Right renal cortex interstitium (tissue), 3 donors: ENCODE data around the gene ABCC6. TPM values are rescaled to one million over a fixed set of nuclear protein-coding genes. Genes with fewer than 3 reads are reported as not detected.
"Not testable (repeated sequence)": the region's sequence is repeated elsewhere in the genome, so short reads cannot be mapped to it uniquely, and the experiment has no call there.

Source experiments
- DNase-seq, 3 donors: peaks; one replicate each; pipeline ENCODE4 v3.0.0-alpha.2; 2013; ENCODE audit warnings: low read depth in 3 of 3, low spot score in 2 of 3
- polyA plus RNA-seq, 3 donors: library from polyadenylated mRNA; unstranded; fragments of 120-200 nt; gene quantifications; one replicate each; pipeline ENCODE4 v1.2.1, GENCODE V29; 2013; ENCODE audit not compliant: insufficient read length in 3 of 3

Gene ABCC6
- polyA plus RNA-seq, 3 donors = 14.0 to 26.1 (median 15.2) TPM

GRCh38 chr16:16191493-16192167 is 31.7 kb downstream of the ABCC6 start:
- DNase-seq = no peak

GRCh38 chr16:16190966-16191365 is 32.3 kb downstream of the ABCC6 start:
- DNase-seq = not testable (repeated sequence)

- no peak for DNase-seq
Measured at GRCh38 chr16:16190546-16190945, 32.7 kb downstream of the ABCC6 start.

- DNase-seq = no peak
Measured at GRCh38 chr16:16189842-16190241, 33.5 kb downstream of the ABCC6 start.

- DNase-seq = no peak
Measured at GRCh38 chr16:16188827-16189226, 34.5 kb downstream of the ABCC6 start.

GRCh38 chr16:16186820-16187219 is 36.5 kb downstream of the ABCC6 start:
- DNase-seq = no peak

GRCh38 chr16:16185095-16185494 is 38.2 kb downstream of the ABCC6 start:
- no peak for DNase-seq

GRCh38 chr16:16184594-16184993 is 38.7 kb downstream of the ABCC6 start:
- no peak for DNase-seq

- no peak for DNase-seq
Measured at GRCh38 chr16:16183562-16183961, 39.7 kb downstream of the ABCC6 start.

GRCh38 chr16:16182918-16183317 is 40.4 kb downstream of the ABCC6 start:
- no peak for DNase-seq

- not testable (repeated sequence) for DNase-seq
Measured at GRCh38 chr16:16181748-16182147, 41.5 kb downstream of the ABCC6 start.

- no peak for DNase-seq
Measured at GRCh38 chr16:16178455-16179162, 44.7 kb downstream of the ABCC6 start.

- DNase-seq = no peak
Measured at GRCh38 chr16:16176328-16176727, 47.0 kb downstream of the ABCC6 start.

GRCh38 chr16:16175296-16175695 is 48.0 kb downstream of the ABCC6 start:
- DNase-seq = no peak

GRCh38 chr16:16172991-16173390 is 50.3 kb downstream of the ABCC6 start:
- no peak for DNase-seq

GRCh38 chr16:16171332-16171919 is 51.9 kb downstream of the ABCC6 start:
- no peak for DNase-seq

GRCh38 chr16:16169615-16170014 is 53.7 kb downstream of the ABCC6 start:
- DNase-seq = no peak

- no peak for DNase-seq
Measured at GRCh38 chr16:16168431-16168830, 54.9 kb downstream of the ABCC6 start.

- DNase-seq = no peak
Measured at GRCh38 chr16:16167927-16168326, 55.4 kb downstream of the ABCC6 start.

- DNase-seq = no peak
Measured at GRCh38 chr16:16166949-16167348, 56.3 kb downstream of the ABCC6 start.

GRCh38 chr16:16166085-16166484 is 57.2 kb downstream of the ABCC6 start:
- no peak for DNase-seq

- DNase-seq = no peak
Measured at GRCh38 chr16:16164243-16164642, 59.1 kb downstream of the ABCC6 start.
